IMR-90 (cell line): ENCODE measurements around the gene ARHGAP23. TPM values are rescaled to one million over a fixed set of nuclear protein-coding genes. Genes with fewer than 3 reads are reported as not detected.

Experiments
- CEBPB ChIP-seq: IDR thresholded peaks from 2 replicates; pipeline ENCODE4 v1.6.1; 2012; ENCODE audit warnings: low read depth, low read length, improper control_type of control experiment
- NFE2L2 ChIP-seq: fragments of 150-350 bp; IDR thresholded peaks from 2 replicates; pipeline ENCODE4 v1.6.1; 2016; ENCODE audit warnings: low read depth, mild to moderate bottlenecking, low read length
- POLR2A ChIP-seq: IDR thresholded peaks from 2 replicates; pipeline ENCODE4 v1.6.1; 2012; ENCODE audit warnings: mild to moderate bottlenecking, low read depth, low read length
- polyA plus RNA-seq, 3 experiments: library from polyadenylated mRNA; depleted of rRNA; stranded (reverse); fragments of >200 nt; gene quantifications; 2 replicates each; pipeline ENCODE4 v1.2.3, GENCODE V29; 2012; ENCODE audit warnings: low replicate concordance in 1 of 3
- total RNA-seq: library from RNA; depleted of rRNA; stranded (reverse); fragments of >200 nt; gene quantifications from 2 replicates; pipeline ENCODE4 v1.2.3, GENCODE V29; 2012

Gene ARHGAP23
- total and polyA plus RNA-seq, 2 of the 4 experiments (the other 2 are of a cell fraction) = 9.3 to 43.3 TPM

DNA sequence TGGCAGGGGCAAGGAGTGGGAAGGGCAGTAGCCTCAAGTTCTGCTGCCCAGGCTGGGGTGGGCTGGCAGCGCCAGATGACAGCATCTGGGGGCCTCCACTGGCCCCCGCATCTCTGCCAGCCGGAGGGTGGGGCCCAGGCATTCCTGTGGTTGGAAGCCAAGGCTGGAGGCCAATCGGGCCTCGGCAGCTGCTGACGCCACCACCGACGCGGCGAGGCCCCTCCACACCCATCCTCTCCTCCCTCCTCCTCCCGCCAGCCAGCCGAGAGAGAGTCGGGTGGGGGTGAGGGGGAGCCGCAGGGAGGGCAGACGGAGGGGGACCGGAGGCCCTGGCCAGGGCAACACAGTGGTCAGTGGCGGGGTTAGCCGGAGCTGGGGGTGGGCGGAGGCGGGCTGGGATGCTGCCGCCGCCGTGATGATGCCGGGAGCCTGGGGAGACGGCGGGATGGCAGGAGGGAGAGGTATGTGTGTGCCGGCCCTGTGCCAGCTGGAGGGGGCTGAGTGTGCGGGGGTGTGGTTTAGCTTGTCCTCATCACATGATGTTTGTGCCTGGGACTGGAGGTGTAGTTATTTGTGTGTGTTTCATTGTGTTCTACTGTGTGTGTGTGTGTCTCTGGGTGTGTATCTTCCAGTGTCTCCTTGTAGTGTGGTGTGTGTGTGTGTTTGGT, 36.6 kb downstream of the ARHGAP23 start (continued):
- no peak for TF ChIP-seq NFE2L2
- TF ChIP-seq POLR2A = peak; percentile 76
- TF ChIP-seq CEBPB = no peak
